Endothelial cell of hepatic sinusoid (primary cell): ENCODE results near the gene DENND2C.

Experiments used
- in situ Hi-C: cut with HindIII; loops from 2 replicates; pipeline ENCODE4 v1.10.0; 2017; ENCODE audit warnings: low sequenced_read_pairs

The DENND2C gene

DNA sequence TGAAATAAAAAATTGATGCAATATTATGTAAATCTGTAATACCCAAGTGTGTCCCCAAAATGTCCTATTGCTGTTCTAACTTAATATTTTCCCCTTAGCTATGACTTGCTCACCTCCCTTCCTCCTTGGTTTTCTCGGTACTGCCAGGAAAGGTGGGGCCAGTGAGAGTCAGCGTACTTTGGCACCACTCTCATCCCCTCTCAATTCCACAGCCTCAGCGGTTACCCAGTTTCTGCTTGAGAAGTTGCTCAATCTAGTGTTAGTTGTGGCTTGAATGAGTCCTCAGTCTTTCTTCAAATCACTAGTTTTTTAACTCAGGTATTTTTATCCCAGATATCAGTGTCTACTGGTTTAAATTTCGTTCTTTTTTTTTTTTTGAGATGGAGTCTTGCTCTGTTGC lies 120.7 kb downstream of the DENND2C start:
- in situ Hi-C loops, result no loop called here

DNA sequence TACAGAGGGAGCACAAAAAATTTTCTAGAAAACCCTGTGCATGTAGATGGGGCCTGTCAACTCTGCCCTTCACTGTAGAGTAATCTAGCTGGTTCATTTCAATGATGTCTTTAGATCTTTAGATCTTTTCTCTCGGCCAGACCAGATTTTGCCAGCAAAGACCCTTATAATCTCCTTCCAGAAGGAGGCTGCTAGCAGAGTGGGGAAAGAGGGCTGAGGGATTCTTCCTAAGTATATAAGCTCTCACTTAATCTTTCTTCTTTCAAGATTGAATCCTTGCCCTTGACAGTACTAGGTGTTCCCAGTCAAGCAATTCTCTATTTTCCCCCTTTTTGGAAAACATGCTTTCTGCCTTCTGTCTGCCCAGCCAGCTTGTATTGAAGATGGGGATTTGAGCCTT lies 122.8 kb downstream of the DENND2C start:
- in situ Hi-C loops, result no loop called here

DNA sequence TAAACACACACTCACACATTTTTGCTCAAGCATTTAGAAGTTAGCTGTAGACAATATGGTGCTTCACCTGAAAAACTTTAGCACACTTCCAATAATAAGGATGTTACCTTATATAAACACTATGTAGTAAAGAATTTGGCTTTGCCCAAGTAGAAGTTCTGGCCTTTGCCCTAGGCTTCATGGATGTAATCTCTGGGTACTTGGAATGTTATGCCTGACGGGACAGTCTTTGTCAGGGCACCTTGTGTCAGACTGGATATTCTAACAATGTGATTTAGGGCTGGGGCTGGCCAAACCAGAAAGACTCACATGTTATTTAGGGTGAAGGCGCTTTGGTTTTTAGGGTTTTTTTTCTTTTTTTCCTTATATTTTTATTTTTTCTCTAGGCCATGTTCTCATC lies 124.1 kb downstream of the DENND2C start:
- in situ Hi-C loops, result no loop called here

DNA sequence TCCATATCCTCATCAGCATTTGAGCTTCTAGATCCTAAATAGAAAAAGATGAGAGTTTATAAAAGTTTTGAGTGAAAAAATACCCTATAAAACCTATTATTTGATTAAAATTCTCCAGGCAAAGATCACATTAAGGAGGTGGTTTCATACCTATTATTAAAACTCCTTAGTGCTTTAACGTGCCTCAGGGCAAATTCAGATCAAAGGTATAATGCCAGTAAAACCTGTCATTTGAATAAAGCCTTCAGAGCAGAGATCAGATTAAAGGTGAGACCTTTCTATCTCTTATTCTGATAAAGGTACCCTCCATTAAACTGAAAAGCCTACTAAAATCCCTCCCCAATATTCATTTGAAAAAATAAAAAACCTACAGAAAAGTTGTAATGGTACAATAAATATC lies 124.5 kb downstream of the DENND2C start:
- in situ Hi-C loops, result no loop called here

DNA sequence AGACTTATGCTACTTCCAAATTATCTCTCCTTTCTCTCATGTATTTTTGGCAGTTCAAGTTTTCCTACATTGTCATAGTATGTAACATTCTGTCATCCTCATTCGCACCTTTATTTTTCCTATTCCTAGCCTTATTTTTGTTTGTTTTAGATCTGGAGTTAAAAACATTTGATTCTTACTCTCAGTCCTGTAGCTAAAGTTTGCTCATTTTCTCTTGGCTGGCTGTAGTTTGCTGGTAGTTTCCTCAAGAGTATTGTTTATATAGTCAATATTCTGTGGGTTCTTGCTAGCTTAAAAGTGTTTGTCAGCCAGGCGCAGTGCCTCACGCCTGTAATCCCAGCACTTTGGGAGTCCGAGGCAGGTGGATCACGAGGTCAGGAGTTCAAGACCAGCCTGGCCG lies 129.0 kb downstream of the DENND2C start:
- in situ Hi-C loops, result no loop called here

DNA sequence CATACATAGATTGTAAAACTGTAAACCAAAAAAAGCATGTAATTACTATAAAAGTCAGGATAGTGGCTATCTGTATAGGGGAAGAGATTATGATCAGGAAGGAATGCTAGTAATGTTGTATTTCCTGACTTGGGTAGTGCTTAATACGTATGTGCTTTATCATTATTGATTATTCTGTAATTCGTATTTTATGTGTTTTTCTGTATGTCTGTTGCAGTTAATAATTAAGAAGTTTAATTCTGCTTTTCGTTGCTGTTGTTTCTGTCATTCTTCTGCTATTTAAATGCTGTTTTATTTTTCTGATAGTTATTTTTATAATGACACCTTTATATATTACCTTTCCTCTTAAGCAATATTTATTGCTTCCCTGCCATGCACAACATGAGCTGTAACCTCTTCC lies 129.6 kb downstream of the DENND2C start:
- in situ Hi-C loops, result no loop called here

DNA sequence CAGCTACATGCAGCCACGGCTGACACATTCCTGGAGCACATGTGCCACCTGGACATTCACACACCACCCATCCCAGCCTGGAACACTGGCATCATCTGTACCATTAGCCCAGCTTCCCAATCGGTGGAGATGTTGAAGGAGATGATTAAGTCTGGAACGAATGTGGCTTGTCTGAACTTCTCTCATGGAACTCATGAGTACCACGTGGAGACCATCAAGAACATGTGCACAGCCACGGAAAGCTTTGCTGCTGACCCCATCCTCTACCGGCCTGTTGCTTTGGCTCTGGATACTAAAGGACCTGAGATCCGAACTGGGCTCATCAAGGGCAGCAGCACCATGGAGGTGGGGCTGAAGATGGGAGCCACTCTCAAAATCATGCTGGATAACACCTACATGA lies 133.8 kb downstream of the DENND2C start:
- in situ Hi-C loops, result no loop called here

DNA sequence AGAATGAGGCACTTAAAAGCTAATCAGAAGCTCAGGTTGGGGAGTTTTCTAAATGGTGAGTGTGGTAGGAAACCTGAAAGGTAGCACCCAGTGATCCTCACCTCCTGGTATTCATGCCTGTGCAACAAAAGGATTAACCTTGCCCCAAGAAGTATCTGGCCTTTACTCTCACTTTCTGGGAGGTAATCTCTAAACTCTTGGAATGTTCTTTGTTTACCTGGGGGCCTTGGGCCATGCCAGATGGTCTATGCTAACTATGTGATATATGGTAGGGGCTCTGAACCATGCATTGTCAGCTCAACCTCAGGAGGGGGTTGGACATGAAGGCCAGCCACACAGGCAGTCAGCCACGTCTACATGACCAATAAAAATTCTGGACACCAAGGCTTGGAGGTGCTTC lies 134.4 kb downstream of the DENND2C start:
- in situ Hi-C loops, result no loop called here
